ENCODE data around the gene WIPF2.

GRCh38 chr17:40182606-40183005, 36.5 kb upstream of the WIPF2 start:
- TF ChIP-seq ZBTB21 (tag by site-specific recombination; IDR thresholded peaks at IDR 0.05) = no peak
- no peak for TF ChIP-seq ATF2 (tag by site-specific recombination; IDR thresholded peaks at IDR 0.05; ENCODE audit: low read depth)
- TF ChIP-seq YY1 (tag by site-specific recombination; IDR thresholded peaks at IDR 0.05) = no peak
- no peak for TF ChIP-seq SETDB1 (IDR thresholded peaks at IDR 0.05; ENCODE audit: insufficient read length, low read length)
- TF ChIP-seq ZFP3 (tag by site-specific recombination; IDR thresholded peaks at IDR 0.05; ENCODE audit: low read depth) = no peak
- TF ChIP-seq, protein P1, sequence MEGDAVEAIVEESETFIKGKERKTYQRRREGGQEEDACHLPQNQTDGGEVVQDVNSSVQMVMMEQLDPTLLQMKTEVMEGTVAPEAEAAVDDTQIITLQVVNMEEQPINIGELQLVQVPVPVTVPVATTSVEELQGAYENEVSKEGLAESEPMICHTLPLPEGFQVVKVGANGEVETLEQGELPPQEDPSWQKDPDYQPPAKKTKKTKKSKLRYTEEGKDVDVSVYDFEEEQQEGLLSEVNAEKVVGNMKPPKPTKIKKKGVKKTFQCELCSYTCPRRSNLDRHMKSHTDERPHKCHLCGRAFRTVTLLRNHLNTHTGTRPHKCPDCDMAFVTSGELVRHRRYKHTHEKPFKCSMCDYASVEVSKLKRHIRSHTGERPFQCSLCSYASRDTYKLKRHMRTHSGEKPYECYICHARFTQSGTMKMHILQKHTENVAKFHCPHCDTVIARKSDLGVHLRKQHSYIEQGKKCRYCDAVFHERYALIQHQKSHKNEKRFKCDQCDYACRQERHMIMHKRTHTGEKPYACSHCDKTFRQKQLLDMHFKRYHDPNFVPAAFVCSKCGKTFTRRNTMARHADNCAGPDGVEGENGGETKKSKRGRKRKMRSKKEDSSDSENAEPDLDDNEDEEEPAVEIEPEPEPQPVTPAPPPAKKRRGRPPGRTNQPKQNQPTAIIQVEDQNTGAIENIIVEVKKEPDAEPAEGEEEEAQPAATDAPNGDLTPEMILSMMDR (tag by site-specific recombination; IDR thresholded peaks at IDR 0.05) = no peak
- no peak for TF ChIP-seq BCL11B (tag by site-specific recombination; IDR thresholded peaks at IDR 0.05; ENCODE audit: low read depth)
- no peak for TF ChIP-seq ZBTB7A (tag by site-specific recombination; IDR thresholded peaks at IDR 0.05; ENCODE audit: low read depth)
- no peak for TF ChIP-seq ZNF830 (tag by site-specific recombination; IDR thresholded peaks at IDR 0.05; ENCODE audit: low read depth)
- TF ChIP-seq, protein P2, sequence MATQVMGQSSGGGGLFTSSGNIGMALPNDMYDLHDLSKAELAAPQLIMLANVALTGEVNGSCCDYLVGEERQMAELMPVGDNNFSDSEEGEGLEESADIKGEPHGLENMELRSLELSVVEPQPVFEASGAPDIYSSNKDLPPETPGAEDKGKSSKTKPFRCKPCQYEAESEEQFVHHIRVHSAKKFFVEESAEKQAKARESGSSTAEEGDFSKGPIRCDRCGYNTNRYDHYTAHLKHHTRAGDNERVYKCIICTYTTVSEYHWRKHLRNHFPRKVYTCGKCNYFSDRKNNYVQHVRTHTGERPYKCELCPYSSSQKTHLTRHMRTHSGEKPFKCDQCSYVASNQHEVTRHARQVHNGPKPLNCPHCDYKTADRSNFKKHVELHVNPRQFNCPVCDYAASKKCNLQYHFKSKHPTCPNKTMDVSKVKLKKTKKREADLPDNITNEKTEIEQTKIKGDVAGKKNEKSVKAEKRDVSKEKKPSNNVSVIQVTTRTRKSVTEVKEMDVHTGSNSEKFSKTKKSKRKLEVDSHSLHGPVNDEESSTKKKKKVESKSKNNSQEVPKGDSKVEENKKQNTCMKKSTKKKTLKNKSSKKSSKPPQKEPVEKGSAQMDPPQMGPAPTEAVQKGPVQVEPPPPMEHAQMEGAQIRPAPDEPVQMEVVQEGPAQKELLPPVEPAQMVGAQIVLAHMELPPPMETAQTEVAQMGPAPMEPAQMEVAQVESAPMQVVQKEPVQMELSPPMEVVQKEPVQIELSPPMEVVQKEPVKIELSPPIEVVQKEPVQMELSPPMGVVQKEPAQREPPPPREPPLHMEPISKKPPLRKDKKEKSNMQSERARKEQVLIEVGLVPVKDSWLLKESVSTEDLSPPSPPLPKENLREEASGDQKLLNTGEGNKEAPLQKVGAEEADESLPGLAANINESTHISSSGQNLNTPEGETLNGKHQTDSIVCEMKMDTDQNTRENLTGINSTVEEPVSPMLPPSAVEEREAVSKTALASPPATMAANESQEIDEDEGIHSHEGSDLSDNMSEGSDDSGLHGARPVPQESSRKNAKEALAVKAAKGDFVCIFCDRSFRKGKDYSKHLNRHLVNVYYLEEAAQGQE (tag by site-specific recombination; IDR thresholded peaks at IDR 0.05) = no peak
- TF ChIP-seq ZNF473 (tag by site-specific recombination; IDR thresholded peaks at IDR 0.05) = no peak
- no peak for TF ChIP-seq RBAK (tag by site-specific recombination; IDR thresholded peaks at IDR 0.05)
- TF ChIP-seq ZXDB (tag by site-specific recombination; IDR thresholded peaks at IDR 0.05) = no peak
